GM18517 (cell line): ENCODE measurements around the gene STRN.
"Not testable (repeated sequence)": the region's sequence is repeated elsewhere in the genome, so short reads cannot be mapped to it uniquely, and the experiment has no call there.

Experiments used
- ATAC-seq: cut with Tn5 transposase; IDR thresholded peaks from one replicate; pipeline ENCODE4 v1.9.1; 2021; ENCODE audit warnings: mild to moderate bottlenecking, moderate library complexity; ENCODE audit not compliant: unreplicated experiment

STRN gene

DNA sequence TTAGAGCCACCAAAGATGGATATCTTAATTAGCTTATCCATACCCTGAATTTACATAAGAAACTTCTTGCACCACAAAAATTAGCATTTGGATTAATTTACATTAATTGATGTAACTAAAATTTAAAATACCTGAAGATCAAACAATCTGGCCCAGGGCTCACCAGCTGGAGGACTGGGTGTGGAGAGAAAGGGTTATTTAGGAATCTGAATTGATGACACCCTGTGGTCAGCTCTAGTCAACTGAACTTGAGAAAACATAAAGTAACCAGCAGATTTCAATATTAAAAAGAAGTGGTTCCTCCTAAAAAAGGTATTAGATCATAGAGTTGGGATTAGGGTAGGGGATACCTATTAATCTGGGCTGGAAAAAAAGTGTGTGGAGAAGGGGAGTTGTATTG, 122.5 kb downstream of the STRN start:
- ATAC-seq: no peak

DNA sequence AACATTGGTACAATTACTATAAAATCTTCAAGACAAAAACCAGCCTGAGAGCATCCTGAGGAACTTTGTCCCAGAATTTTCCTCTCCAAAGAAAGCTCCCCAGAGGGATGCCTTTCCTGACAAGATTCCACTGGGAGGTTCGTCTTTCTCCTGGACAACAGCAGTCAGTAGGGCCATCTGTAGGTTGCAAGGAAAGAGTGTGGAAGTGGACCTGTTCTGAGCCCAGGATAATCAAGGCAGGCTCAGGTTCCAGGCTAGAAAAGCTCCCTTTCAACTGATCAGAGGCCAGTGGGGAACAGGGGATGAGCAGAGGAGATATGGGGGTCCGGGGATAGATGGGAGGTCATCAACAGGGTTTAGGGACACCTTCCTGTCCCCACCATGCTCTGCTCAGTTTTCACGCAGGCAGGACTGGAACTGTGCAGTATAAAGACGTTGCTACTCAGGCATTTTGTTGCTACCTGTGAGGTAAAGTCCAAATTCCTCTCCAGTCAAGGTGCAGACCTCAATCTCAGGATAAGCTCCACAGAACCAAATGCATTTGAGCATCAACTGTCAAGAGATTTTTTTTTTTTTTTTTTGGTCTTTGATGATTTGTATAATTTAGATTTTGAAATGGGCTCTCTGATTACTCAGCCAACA, 126.2 kb downstream of the STRN start:
- no peak for ATAC-seq

DNA sequence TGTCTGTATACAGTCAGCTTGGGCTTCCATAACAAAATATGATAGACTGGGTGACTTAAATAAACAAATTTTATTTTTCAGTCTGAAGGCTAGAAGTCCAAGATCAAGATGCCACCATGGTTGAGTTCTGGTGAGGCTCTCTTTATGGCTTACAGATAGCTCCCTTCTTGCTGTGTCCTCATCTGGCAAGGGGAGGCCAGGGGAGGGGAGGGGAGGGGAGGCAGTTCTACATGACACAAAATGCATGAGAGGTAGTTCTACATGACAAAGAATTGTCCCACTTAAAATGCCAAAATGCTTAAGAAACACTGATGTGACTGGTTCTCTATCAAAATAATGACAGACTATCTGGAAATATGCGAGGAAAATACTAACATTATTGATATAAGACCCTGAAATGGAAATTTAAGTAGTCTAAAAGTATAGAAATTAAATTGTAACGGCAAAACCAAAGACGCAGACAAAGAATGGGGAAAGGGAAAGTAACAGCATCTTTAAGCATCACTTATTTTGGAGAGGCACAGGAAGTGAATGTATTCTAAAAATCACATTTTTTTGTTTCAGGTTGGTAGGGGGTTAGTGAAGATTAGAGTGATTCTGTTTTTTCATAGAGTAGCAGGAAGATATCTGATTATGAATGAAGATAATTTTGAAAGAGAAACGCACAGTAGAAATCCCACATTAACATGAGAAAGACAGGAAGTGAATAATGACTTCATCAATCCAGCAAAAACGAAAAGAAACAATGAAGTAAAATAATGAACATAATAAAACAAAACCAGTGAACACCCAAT, 131.4 kb downstream of the STRN start:
- no peak for ATAC-seq

DNA sequence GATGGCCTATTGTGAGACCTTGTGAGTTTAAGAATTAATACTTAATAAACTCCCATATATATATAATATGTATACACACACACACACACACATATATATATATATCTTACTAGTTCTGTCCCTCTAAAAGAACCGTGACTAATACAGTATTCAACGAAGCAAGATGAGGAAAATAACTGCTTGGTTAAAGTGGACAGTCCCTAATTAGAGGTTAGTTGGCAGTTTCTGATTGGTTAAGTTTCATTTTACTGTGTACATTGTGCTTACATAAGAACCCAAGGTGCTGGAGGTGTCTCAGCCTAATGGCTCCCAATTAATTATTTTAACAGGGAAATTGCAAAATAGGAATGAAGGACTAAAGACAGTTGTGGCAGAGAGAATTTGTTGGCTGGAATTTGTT, 132.1 kb downstream of the STRN start:
- no peak for ATAC-seq

DNA sequence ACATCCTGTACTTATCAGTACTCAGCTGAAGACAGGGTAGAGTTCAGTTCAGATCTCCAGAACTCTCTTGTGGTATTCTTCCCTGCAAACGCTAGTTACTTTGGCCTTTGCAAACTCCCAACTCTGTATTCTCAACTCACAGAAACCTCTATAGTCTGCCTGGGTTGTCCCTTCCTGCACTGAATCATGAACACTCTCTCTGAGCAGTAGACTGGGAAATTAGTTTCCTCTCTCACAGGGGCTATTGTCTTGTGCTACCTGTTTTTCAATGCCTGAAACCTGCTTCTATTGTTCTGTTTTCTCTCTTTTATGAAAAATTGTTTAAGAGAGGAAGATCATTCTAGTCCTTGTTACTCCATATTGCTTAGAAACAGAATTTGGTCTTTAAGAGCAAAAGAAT, 135.2 kb downstream of the STRN start:
- ATAC-seq: no peak

DNA sequence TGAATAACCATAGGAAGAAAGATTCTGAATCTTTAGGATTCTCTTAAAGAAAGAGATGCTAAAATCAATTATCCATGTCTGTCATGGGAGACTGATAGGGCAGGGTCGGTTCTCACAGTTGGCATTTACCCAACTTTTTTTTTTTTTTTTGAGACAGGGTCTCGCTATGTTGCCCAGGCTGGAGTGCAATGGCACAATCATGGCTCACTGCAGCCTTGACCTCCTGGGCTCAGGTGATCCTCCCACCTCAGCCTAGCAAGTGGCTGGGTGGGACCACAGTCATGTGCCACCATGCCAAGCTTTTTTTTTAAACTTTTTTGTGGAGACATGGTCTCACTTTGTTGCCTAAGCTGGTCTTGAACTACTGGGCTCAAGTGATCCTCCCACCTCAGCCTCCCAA, 141.7 kb downstream of the STRN start:
- ATAC-seq: not testable (repeated sequence)

DNA sequence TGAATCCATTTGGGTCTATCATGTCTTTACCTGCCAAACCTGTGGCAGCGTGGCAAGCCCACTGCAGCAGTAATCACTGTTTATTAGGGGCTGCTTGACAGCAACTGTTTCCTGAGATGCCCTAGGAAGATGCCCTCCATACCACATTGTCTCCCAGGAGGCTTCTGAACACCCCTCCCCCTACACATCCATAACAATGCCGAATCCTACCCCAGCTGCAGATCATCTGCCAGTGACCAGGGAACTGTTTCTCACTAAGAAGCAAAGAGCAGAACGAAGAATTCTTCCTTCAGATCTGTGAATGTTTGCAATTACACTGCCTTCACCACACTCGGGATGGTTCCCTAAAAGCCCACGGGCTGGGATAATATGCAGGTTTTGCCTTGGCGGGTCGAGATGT, 142.1 kb downstream of the STRN start:
- ATAC-seq: no peak

DNA sequence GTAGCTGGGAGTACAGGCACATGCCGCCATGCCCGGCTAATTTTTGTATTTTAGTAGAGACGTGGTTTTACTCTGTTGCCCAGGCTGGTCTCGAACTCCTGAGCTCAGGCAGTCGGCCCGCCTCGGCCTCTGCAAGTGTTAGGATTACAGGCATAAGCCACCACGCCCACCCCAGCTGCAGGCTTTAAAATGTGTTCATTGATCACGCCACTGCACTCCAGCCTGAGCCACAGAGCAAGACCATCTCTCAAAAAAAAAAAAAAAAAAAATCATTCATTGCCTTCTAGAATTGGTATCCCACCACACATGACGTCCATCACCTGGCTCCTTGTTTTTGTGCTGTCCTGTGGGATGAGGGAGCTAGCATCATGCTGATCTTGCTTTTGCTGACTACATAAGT, 142.5 kb downstream of the STRN start:
- no peak for ATAC-seq

DNA sequence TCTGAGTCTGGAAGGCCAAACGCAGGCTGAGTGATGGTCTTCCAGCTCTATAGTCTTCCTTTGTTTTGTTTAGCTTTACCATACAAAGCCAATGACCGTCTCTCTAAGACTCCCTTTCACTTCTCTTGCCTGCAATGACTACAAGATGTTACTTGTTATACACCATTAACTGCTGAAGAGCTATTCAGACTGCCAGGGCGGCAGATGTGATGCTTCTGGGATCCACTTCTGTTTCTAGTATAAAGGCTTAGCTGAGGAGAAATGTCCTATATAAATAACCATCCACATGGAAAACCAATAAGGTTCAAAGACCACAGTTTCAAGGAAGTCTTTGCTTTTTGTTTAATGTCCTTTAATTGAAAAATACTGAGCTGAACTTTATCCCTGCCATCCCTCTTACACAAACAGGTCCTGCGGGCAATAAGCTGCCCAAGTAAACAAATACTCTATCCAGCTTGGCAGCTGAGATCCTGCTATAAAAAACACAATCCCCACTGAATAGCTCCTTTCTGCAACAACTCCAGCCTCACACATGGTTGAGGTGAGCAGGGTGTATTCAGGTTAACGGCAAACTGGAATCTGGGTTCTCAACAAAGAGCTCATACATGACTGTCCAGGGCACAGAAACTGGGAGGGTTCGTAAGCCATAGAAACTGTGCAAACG, 145.3 kb downstream of the STRN start:
- ATAC-seq: no peak

DNA sequence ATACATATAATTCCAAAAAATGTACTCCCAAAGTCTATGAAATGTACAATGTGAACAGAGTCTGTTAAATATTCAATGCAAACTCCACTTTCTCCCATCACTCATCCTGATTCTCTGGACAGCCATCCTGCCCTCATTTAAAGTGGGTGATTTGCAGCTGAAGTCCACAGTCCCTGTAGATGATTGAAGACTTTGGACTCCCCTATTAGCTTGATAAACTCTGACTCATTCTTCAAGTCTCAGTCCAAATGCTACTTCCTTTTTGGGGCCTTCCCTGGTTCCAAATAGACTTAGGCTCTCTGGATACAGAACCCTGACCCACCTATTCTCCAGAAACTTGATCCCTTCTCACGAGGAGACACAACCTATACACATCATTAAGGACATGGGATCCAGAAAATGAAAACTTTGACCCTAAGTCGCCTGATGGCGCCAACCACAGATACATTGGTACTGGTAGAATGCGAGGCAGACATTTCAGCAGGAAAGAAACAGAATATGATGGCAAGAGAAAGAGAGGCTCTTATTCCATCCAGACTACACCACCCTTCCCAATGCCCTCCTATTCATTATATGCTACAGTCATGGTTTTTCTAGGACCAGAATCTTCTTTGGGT, 147.1 kb downstream of the STRN start:
- ATAC-seq: no peak

DNA sequence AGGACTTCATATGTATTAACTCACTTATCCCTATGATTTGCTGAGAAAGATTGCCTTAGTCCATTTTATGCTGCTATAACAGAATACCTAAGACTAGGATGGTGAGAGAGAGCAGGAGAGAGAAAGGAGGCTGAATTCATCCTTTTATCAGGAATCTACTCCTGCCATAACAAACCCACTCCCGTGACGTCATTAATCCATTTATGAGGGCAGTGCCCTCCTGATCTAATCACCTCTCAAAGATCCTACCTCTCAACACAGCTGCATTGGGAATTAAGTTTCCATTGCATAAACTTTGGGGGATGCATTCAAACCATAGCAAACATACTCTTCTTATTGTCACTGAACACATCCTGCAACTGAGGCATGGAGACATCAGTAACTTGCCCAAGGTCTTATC, 147.8 kb downstream of the STRN start:
- no peak for ATAC-seq

DNA sequence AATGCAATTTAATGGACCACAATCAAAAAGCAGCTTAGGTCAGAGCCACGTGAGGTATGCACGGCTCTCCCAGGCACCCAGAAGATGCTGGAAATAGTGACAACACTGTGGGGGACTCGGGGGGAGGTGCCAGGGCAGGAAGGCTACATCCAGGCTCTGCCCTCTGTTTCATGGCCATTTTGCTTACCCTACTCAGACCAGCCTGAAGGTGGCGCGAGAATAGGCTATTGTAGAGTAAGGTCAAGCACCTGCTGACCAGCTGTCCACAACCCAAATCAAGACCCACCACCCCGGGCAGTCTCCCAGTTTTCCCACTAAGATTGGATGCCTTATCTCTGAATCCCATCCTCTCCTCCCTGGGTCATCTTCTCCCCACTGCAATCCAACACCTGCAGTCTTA, 154.1 kb downstream of the STRN start:
- ATAC-seq: no peak

DNA sequence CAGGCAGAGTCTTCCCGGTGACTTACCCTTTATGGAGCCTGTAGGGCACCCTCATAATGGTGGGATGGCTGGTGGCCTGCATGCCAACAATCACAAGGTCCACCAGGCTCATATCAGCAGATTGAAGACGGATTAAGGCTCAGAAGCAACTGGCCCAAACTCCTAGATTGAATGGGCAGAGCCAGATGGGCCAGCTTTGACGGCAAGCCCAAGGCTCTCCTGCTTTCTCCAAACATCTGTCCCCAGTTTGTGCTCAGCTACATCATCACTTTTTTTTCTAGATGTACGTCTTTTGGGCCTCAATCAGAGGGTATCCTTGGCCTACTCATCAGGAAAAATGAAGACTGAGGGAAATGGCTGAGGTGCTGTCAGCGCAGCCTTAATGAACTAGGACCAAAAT, 155.3 kb downstream of the STRN start:
- no peak for ATAC-seq

DNA sequence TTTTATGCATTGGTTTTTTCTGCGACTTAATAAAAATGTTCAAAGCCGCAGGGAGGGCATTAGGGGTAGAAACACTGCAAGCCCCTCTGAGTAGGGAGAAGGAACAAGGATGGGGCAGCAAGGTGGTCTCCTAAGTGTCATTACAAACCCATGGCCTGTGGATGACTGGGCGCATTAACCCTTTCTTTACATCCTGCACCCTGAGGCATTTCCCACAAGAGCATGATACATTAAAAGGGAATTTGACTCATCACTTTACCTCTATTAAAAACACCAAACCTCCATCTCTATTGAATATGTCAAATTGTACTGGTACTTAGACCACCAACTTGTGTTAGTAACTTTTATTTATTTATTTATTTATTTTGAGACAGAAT, 157.3 kb downstream of the STRN start:
- ATAC-seq: no peak

DNA sequence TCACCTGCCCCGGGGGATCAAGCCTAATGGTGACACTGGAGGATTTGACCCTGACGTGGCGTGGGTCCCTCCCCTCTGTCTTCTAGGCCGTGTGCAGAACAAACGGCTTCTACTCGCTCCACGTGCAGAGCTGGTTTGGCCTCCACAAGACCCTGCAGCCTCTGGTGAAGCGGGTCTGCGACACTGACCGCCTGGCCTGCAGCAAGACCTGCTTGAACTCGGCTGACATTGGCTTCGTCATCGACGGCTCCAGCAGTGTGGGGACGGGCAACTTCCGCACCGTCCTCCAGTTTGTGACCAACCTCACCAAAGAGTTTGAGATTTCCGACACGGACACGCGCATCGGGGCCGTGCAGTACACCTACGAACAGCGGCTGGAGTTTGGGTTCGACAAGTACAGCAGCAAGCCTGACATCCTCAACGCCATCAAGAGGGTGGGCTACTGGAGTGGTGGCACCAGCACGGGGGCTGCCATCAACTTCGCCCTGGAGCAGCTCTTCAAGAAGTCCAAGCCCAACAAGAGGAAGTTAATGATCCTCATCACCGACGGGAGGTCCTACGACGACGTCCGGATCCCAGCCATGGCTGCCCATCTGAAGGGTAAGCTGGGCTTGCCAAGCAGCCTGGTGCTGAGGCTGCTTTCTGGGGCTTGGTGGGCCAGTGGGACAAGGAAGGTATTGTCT, 157.8 kb downstream of the STRN start:
- no peak for ATAC-seq

DNA sequence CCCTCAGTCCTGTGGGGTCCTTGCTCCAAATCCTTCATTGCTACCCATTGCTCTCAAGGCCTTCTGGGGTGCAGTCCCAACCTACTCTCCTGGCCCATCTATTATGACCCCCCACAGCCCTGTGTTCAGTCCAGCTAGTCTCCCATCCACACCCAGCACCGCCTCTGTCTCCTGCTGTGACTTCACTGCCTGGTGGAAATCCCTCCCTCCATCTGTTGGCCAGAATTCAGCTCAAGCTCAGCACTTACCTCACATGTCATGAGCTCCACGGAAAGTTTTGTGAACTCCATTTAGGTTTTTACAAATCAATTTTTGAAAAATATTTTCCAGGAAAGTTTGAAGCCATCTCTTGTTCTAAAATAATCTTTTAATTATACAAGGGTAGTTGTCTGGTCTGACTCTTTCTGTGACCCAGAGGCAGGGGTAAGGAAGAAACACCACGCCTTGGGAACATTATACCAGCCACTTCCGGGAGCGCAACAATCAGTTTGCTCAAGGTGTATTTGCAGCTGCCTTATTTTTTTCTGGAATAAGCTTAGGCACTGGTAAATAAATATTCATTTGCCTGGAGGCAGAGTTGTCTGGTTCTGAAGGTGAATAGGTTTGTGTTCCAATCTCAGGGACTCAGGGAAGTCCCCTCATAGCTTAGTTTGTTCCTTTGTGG, 159.0 kb downstream of the STRN start:
- ATAC-seq: no peak

DNA sequence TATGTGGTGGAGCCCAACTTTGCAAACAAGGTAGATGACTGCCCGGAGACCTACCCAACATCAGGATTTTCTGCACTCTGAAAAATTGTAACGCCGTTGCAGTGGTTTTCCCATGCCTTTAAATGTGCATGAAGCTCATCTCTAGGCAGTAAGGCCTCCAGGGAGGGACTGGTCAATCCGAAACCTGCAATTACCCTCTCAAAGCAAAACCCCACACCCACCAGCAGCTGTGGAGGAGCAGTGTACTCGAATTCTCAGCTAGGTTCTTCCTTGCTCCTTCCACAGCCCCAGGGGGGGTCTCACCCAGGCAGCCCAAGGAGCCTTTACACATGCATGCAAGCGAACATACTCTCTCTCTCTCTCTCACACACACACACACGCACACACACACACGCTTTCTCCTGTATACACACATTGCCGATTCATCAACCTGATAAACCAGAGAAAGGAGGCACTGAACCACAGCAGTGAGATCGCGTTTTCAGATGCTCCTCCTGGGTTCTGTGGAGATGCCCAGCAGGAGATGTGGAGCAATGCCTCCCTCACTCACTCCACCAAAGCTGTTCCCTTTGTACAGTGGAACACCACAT, 160.6 kb downstream of the STRN start:
- no peak for ATAC-seq

DNA sequence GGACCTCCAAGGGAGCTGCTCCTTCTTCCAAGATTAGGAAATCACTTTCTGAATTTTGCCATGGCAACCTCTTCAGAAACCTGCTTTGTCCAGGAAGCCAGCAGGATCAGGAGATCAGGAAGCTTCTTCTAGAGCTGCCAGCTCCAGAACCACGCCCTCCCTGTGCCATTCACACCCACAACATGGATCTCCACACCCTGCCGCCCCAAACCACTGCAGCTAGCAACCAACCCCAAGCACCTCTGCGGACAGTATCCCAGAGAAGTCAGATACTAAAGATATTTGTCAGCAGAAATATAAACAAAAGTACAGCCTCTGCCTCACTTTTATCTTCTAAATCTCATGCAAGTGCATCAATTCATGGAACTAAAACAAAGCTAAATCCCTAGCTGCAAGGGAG, 163.4 kb downstream of the STRN start:
- ATAC-seq: no peak

DNA sequence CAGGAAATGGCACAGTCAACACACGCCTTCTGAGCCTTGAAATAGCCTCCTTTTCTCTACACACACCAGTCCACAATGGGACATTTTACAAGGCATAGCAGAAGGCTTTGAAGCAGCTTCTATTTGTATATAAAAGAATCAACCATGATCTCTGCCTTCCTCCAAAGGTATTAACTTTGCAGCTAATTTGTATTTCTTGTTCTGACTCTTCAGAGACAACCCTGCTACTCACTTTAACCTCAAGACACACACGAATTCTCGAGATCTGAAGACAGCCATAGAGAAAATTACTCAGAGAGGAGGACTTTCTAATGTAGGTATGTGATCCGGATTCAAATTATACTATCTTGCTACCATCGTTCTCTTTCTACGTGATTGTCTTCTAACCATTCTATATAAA, 165.2 kb downstream of the STRN start:
- no peak for ATAC-seq

DNA sequence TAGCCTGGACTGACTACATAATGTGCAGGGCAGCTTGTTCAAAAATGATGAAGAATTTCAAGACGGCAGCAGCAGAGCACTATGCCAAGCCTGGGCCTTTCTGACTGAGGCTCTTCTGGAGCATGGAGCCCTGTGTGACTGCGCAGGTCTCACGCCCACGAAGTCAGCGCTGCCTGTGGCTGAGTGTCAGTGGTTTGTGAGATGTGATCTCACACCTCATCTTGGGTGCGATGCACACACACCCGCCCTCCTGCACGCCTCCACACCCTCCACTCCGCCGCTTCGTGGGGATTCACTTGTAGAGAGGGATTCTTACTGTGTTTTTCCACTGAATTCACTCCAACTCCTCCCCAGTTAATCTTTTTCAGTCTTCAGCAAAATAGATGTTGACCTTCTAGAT, 166.0 kb downstream of the STRN start:
- no peak for ATAC-seq
